ENCODE data around the gene AOAH.

Gene AOAH

DNA sequence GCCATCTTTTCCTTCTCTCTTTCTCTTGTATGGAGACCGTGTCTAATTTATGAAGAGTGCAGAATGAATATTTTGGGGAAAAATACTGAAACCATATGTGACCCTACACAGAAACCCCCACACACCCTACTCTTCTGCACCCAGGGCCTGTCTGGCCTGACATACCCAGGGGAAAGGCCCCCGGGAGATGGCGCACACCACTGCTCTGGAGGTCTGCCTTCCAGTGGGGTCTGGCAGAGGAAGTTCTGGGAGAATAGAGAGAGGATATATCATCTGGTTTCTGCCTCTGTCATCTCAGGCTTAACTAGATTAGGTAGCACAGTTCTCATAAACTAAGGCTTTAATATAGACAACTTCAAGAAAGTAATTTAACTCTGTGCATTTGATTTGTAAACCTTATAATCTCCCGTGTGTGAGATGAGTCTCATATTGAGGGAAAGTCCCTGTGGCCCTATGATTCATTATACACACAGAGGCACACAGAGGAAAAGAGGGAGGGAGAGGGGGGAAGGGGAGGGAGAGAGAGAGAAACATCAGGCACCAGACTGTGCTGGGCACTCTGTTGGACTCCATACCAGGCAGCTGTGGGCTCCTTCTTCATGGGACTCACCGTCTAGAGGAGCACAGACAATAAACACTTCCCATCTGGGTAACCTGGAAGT lies 123.3 kb downstream of the AOAH start:
- no peak for DNase-seq (ENCODE audit: low spot score)

DNA sequence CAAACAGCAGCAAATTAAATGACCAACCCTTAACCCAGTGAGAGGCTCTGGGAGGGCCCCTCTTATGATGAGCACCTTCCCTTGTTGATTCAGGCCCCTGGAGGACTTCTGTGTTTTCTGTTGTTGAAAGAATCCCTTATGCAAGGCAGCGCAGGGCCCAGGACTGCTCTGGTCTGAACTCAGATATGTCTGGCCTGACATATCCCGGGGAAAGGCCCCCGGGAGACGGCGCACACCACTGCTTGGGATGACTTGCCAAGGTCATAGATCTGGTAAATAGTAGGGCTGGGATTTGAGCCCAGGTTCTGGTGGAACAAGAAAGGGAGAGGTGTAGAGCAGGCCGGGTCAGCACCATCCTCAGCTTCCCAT lies 124.0 kb downstream of the AOAH start:
- no peak for DNase-seq (ENCODE audit: low spot score)

DNA sequence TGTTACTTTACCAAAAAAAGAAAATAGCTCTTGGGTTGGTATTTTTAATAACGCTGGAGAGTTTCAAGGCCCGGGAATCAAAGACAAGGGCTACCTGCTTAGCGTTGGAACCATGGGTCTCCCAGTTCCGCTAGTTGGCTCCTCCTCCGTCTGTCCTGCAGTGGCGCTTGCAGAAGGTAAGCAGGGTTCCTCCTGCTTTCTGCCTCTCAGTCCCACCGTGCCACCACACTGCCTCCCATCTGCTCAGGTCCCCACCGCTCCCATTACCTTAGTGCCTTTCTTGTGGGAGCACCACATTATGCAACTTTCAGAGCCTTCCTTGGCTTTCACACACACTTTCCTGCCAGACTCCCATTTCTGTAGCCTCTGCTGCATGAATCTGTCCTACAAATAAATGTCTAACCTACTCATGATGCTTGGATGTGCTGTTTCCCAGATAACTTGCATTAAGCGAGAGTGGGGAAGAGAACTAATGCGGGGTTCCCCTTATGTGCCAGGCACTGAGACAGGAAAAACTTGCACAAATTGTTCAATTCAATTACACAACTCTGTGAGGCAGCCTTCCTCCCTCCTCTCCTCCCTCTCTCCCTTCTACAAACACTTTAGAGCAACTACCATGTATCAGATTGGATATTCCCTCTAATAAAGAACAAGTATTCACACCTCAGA lies 124.5 kb downstream of the AOAH start:
- DNase-seq (ENCODE audit: low spot score): peak; percentile 37

DNA sequence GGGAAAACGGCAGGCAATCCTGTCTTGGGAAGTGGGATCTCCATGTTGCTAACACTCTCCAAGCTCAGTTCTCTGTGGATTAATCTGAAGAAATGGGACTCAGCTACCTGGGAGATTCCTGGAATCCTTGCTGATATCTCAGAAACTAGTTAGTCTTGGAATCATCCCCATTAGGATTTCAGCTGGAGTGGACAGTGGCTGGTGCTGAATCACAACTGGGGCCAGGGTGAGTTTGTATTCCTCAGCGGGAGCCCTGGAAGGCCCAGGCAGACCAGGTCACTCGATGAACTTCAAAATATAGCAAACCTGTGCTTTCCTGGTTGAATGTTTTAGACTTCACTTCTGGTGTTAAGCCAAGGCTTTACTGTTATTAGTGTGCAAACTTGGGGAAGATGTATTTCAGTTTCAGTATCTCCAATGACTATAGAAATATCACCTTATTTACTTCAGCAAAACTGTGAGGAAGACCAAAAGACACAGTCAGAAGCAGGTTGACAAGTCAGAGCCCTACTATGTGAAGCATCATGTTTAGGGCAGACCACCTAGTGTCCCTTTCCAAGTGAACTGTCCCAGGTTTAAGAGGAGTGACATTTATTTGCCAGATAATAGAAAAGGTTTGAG lies 126.1 kb downstream of the AOAH start:
- no peak for DNase-seq (ENCODE audit: low spot score)

DNA sequence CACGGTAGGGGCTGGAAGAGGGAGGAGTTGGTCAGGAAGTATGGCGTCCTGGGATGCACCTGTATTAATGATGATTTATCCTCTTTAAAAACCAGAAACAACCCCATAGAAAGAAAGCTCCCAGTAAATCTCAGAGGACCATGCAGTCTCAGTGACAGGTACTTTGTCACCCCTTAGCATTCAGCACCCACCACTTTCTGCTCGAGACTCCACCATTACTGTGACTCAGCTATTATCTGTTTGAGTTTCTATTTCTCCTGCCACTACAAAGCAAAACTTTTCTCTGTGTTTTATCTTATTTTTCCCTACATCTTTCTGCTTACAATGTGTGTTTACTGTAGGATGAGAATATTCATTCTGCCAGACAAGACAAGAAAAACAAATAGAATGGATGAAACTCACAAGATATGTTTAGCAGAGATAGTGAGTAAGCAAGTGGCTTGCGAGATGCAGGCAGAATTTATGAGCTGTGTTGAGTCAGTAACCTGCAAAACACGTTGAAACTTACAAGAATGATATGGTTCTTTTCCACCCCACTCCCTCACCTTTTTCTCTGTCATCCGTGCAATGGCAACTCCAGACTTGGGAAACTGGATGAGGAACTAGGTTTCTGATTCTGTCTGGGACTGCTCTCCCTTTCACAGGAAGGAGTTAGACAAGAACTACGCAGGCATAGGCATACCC lies 127.1 kb downstream of the AOAH start:
- DNase-seq (ENCODE audit: low spot score): no peak

DNA sequence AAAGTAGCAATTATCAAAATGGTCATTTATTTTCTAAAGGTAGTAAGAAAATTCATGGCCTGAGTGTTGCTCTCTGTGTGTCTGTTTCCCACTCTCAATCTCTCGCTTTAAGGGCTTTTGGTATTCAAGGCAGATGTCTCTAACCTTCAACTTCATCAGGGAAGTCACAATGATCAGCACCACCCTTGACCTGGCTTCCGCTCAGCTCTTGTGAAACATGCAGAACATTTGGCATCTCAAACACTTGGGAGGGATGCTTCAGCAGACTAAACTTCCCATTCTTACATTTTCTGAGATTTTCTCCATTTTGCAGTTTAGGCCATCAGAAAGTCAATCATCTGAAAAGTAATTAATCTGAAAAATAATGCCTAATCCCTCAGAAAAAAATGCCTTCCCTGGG lies 129.8 kb downstream of the AOAH start:
- DNase-seq (ENCODE audit: low spot score): no peak

DNA sequence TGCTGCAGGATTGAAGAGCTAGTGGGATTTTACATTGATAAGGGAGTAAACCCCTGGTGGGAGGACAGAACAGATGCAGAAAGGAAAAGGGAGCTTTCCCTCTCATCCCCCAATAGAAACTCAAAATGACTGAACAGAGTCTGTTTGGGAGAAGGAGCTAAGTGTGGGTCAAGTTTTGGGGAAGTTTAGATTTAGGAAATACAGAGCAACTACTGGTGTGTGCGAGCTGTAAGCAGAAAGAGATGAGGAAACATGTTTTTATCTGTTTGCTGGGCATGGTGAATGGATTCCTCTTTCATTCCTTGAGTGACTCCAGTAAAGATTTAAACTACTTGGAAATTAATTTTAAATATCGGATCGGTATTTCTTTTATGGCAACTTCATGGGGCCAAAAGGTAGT lies 132.7 kb downstream of the AOAH start:
- DNase-seq (ENCODE audit: low spot score): no peak

DNA sequence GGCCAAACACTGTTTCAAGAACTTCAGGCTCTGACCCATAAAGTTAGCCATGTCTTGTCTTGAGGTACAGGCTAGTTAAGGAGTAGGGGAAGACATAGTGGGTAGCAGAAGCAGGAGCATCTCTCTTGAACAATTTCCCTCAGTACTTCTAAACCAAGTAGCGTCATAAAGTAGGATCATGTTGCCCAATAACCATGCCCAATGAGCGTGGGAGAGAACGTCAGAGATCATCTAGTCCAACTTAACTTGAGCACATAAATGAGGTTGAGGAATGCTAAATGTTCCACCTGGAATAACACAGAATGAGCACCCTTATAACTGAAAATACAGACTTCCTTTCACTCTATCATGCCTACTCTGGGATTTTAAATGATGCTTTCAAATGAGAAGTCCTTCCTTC lies 134.9 kb downstream of the AOAH start:
- no peak for DNase-seq (ENCODE audit: low spot score)

DNA sequence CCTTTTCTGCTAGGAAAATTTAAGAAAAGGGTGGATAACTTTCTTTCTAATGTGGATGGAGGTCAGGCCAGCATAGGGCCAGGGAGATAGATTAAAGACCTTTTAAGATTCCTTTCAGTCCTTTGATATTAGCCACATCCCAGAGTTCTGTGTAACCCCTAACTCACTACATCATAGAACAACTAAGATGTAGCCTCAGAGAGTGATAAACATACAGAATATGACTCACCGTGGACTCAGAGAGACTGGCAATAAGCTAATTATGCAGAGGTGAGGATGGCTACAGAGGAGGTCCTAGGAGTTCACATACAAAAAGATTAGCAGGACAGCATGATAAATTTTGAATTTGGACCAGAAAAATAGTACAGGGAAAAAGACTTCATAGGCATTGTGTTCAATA lies 141.0 kb downstream of the AOAH start:
- DNase-seq (ENCODE audit: low spot score): no peak

DNA sequence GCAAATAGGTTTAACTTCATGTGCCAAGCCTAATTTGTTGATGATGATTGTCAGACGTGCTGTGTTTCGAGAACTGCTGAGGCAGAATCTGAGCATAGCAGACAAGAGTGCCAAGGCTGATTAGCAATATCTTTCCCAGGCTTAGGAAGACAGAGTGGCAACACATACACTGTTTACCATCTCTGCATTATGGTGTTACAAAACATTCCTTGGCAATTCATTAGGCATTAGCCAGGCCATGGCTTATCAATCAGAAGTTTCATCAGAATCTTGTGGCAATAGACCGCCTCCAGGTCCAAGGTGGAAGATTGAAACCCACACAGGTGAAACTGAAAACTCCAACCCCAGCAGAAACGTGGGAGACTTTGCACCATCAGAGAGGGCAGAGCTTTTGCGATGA lies 148.5 kb downstream of the AOAH start:
- no peak for DNase-seq (ENCODE audit: low spot score)

DNA sequence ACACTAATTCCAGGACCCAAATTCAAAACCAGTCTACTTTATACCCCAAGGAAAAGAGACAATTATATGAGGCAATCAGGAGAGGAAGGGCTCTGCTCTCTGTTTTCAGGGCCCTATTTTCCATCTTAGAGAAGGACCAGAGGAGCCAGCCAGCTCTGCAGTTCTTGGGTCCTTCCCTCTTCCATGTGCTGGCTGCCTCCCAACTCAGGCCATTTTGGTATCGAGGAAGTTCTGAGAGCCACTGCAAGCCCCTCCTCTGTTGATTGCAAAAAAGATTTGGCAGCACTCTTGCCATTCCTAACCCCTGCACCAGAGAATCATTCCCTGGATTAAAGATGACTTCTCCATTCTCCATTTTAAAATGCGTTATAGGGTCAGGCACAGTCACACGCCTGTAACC lies 151.2 kb downstream of the AOAH start:
- no peak for DNase-seq (ENCODE audit: low spot score)

DNA sequence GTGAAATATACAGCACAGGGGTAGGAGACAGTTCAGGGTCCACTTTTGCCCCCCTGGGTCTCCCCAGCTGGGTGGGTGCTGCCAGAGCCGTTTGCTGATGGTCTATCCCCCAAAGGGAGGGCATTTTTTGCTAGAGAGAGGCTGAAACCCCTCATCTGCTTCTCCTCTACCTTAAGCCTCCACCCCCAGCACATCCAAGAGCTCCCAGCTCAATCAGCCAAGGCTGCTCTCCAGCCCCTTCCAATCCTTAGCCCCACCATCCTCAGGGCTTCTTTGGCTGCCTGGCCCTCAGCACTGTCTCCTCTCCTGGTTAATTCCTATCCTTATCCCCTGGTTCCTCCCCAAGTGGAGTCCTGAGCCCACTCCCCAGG lies 153.1 kb downstream of the AOAH start:
- DNase-seq (ENCODE audit: low spot score): no peak

DNA sequence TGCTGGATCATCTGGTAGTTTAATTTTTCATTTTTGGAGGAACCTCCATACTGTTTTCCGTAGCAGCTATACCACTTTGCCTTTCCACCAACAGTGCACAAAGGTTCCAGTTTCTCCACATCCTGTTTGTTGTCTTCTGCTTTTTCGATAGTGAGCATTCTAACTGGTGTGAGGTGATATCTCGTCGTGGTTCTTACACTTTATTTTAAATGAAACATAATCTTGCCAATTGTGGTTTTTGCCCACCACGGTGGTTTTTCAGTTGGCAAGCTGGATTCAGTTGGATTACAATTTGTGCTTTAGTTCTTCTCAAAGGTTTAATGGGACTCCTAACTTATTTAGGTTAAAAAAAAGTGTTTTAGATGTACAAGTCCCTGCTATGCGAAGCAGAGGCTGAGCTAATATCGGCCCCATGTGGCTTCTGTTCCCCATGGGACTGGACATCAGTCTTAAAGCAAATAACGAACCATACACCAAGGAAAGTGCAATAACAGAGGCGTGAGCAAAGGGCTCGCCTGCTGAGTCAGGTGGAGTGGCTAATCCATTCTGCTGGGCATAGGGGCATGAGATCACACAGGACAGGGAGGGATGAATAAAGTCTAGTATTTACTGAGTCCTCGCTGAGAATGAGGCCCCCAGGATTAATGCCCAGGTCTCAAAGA lies 153.6 kb downstream of the AOAH start:
- no peak for DNase-seq (ENCODE audit: low spot score)

DNA sequence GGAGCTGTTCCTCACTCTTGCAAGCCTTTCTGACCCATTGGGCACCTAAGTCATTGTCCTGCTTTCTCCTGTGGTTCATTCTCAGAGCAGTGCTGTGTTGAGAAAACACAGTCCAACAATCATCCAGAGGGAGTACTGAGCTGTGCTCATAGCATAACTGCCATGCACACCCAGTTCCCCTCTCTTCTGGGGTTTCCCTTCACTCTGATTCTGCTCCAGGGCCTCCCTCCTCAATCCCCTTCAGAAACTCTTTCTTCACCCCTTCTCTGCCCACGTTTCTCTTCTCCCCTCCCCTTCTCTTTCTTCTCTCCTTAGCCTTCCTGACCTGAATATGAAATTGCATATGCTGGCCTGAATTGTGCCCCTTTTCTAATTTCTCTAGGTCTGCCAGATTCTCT lies 155.8 kb downstream of the AOAH start:
- DNase-seq (ENCODE audit: low spot score): no peak

DNA sequence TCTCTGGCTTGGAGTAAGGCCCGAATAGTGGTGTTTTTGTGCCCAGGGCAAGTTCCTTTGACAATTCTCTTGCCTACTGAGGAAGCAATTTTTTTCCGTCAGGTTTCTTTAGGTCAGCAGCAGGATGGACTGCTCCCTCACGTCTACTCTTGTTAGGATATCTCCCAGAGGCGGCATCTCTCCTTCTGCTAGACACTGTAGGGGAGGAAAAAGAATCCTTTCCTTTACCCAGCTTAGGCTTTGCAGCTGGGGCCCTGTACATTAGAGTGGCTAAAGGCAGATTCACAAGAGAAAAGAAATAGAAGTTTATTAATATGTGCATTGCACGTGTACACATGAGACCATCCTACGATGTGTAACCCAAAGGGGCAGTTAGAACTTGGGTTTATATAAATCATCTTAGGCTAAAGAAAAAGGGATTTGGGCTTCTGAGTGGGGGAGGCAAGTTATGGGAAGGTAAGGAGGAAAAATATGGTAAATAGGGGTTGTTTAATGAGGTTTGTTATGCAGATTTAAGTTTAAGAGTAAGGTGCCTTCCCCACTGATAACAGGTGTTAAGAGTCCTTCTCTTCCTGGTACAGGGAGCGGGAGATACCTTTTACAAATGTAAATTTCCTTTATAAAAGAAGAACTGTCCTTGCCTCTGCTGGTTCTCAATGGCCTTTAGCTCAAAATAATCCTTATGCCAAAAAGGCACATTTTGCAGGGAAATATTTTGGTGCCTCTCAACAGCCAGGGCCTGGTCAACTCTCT lies 156.4 kb downstream of the AOAH start:
- DNase-seq (ENCODE audit: low spot score): no peak

DNA sequence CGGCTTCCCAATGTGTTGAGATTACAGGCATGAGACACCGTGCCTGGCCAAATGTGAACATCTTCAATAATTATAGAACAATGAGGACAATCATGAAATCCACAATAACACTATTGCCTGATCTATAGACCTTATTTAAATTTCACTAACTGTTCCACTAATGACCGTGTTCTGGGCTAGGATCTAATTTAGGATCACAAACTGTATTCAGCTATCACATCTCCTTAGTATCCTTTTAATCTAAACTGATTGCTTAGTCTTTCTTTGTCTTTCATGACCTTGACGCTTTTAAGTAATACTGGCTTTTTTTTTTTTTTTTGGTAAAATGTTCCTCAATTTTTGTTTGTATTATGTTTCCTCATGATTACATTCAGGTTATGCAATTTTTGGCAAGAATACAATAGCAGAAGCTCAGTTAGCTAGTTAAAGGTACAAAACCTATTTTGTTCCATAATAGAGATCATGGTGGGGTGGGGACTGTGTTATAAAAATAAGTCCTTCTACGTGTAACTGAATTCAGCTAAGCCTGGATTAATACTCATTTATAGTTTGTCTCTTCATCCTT lies 158.4 kb downstream of the AOAH start:
- peak; percentile 49 for DNase-seq (ENCODE audit: low spot score)

DNA sequence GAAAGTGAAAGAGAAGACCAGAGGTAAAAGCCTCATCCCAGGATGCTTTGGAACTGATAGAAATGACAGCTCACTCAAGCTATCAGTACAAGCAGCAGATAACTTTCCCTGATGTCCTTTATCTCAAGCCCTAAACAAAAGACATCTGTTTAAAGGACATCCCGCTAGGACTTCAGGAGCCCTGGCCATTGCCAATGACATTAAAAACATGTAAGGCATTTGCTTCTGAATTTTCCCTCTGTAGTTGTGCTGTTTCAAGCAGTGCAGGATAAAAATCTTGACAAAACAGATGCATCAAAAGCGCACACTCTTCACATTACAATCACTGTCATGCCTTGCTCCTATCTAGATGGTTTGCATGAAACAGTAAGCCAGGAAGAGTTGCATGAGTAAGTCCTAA lies 159.8 kb downstream of the AOAH start:
- peak; percentile 31 for DNase-seq (ENCODE audit: low spot score)

DNA sequence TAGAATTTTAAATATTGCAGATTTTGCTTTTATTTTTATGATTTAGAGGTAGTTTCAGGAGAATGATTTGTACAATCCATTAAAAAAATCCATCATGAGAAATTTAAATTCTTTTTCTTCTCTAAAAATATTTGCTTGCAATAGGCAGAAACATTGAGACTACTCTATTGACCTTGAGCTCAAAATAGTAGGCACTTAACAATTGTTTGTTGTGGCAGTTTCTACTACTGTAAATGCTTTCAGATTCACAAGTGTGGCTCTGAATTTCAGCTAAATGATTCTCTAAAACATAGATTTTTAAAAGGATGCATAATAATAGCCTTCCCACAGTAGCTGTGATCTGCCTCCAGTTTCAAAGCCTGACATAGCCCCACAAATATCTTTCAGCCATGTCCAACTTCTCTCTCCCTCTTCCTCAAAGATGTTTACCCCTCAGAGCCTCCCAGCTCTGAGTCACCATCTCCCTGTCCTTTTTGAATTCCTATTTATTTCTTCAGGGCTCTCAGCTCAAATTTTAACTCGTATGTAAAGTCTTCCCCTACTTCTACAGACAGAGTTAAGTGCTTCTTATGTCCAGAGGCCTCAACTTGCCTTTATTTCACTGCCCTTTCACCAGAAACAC lies 160.5 kb downstream of the AOAH start:
- no peak for DNase-seq (ENCODE audit: low spot score)

DNA sequence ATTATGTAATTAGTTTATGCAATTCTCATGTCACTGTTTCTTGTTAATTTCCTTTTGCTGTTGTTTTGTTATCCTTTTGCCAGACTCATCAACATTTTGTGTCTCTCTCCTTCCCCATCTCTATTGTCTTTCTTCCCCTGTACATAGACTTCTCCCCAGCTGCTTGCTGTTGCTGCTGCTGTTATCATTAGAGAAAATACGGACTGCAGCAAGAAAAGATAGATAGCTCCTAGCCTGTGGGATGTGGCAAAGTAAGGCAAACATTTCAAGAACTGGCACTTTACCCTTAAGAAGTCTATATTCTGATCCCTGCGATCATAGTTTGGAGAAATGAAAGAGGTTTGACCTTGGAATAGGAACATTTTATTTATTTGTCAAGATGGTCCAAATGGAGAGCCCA lies 162.2 kb downstream of the AOAH start:
- no peak for DNase-seq (ENCODE audit: low spot score)

DNA sequence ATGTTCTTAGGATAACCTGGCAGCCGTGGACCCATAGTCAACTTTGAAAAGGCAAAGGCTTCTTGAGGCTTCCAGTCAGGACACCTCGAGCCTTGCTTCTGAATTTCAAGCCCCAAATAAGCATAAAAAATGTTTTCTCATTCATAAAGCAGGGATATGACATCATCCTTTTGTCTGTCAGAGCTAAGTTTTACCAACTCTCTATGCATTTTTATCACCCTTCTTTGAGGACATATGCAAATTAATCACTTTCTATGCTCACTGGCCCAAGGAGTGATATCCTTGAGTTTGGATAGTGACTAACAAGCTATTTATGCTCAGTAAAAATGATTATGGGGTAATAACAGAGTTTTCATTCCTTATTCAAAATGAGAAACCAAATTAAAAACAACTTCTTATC lies 175.3 kb downstream of the AOAH start:
- no peak for DNase-seq (ENCODE audit: low spot score)

DNA sequence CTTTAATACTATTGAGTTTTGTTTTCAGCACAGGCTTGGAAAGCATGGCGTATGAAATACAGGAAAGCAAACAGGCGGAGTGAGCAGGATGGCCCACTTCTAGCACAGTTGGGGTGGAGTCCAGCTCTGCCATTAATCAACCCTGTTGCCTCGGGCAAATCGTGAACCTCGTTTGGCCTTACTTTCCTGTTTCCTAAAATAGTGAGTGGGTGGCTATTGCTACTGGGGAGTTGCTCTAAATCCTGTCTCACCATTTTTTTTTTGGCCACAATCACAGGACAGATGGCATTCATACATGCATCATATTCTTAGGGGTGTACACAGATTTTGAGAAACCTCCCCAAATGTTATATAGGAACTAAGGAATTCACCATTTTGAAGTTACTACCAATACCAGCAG lies 176.9 kb downstream of the AOAH start:
- peak; percentile 96 for DNase-seq (ENCODE audit: low spot score)

Measured in cerebellar cortex (tissue), 1 donor.